Fibroblast of skin of abdomen (primary cell): Measurements from ENCODE around the gene CGRRF1.
A peak's percentile ranks its signal among the peaks of the same experiment; 100 is the strongest.

Experiments
- DNase-seq: peaks from one replicate; pipeline ENCODE4 v3.0.0-alpha.2; 2013

Gene CGRRF1

DNA sequence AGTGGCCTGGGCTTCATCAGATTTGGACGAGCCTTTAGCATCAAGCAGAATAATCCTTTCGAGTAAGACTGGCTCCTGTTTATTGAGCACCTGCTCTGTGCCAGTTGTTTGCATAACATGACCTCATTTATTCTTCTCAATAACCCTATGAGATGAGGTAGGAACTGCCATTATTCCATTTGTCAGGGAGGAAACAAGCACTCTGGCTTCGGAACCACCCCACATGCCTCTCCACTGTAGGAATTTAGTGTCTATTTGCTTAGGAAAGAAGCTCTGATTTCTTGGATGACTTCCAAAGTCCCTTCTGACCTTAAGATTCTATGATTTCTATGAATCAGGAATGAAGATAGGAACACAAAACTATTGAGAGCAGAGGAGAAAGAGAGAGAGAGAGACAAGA lies 68.3 kb downstream of the CGRRF1 start:
- DNase-seq = peak; percentile 48

DNA sequence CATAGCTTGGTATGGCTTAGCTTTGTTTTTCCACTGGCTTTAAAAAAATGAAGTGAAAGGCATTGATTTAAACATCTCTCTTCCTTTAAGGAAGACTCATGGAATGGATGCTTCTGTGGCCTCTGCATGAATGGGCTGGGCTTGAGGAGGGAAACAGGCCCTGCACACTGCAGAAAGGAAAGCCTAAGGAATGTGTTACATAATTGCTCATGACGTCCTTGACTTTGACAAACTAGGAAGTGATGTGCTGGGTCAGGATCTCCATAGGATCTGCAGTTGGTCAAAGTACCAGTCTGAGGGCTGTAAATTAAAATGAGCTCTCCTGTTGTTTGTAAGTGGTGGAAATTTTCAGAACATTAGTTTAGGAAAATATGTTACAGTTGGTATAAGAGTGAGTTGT lies 69.9 kb downstream of the CGRRF1 start:
- DNase-seq = peak; percentile 74

DNA sequence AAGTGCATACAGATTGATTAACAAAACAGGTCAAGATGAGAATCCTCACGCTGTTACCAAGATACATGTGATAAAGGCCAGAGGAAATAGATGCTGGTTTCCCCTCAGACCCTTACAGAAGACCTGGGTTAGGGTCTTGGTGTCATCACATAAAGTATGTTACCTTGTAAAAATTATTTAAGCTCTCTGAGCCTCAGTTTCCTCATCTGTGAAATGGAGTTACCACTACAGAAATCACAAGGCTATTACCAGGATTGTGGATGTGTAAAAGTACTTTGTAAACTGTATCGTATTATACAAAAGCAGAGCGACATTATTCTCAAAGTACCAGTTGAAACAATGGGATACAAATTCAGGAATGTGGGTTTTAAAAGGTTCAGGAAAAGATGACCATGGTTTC lies 71.2 kb downstream of the CGRRF1 start:
- no peak for DNase-seq

DNA sequence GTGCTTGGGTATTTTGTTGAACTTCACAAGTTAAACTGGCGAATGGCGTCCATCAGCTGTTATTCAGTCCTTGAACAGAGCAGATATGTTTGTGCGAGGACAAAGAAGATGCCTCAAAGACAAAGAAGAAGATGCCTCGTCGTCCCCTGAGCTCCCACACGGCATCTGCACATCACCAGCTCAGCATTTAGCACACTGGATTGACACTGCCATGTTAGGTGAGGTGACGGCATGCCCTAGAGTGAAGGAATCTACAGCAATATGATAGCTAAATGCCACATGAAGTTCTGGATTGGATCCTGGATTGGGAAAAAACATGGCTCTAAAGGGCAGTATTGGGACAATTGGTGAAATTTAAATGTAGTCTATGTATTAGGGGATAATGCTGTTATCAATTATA lies 72.6 kb downstream of the CGRRF1 start:
- DNase-seq = no peak

DNA sequence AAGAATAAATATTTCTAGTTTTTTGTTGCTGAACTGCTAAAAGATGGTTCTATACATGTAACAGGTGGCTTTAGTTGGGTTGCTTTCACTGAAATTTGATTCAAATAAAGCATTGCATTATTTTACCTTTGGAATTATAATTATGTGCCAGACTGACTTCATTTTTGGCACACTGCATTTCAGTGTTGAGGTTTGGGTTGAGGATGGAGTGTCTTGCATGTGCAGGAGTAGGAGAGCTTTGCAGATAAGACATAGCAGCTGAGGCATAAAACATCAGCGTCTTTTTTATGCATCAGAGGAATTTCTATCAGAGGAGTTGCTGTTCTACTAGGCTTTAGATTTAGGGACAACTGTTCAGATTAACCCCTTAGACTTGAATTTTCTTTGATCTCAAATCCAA lies 74.4 kb downstream of the CGRRF1 start:
- no peak for DNase-seq

DNA sequence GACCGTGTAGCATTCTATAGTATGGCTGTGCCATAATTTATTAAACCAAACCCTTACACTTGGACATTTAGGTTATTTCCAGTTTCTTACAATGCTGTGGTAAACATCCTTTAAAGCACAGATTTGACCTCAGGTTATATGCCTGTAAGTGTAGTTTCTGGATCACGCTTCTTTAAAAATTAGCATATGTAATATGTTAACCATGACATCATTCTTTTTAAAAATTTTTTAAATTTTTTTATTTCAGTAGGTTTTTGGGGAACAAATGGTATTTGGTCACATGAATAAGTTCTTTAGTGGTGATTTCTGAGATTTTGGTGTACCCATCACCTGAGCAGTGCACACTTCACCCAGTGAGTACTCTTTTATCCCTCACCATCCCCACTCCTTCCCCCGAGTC lies 75.5 kb downstream of the CGRRF1 start:
- DNase-seq = no peak
